ENCODE results near the gene KRTAP10-2. TPM values are rescaled to one million over a fixed set of nuclear protein-coding genes. Genes with fewer than 3 reads are reported as not detected.
"Not testable (repeated sequence)": the region's sequence is repeated elsewhere in the genome, so short reads cannot be mapped to it uniquely, and the experiment has no call there.

KRTAP10-2 gene
- total RNA-seq, 1 donor from 2014 or later, result not detected

DNA sequence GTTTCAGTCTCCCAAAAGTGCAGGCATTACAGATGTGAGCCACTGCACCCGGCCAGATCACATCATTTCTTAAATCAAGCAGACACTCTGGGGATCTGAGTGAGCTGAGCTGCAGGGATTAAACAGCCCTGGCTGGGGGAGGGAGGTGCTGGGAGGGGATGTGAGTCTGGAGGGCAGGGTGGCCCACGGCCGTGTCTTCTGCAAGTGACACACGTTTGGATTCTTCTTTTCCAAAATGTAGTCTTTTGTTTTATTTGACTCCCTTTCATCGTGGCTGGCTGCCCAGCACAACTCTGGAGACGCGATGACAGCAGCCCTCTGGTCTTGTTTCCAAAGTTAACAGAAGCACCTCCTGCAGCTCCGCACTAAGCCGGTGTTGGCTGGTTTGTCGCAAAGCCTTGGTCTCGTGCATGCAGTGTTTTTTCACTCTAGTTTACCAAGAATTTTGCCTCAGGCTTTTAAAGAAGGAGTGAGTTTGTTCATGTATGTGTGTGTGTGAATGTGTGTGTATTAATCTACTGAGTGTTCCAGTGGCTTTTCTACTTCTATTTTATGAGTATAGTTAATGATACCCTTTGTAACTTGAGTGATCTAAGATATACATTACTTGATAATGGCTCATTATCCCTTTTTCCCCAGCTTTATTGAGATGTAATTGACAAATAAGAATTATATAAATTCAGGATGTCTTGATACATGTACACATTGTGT lies 31.9 kb upstream of the KRTAP10-2 start:
- no peak for DNase-seq (ENCODE audit: low spot score)

DNA sequence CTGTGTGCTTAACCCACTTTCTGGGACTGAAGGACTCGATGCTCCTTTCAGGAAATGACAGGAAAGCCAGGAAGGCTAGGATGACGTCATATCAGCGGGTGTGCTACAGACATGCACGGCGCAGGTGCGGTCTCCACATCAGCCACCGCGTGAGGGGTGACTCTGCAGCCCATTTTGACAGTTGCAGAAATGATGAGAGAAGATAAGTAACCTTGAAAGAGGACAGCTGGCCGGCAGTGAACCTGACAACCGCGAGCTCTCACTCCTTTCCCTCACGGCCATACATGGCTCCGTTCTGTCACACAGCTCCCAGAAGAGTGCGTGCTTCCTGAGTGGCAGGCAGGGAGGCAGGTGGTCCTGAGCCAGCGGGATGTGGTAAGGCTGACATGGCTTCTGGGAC lies 30.8 kb upstream of the KRTAP10-2 start:
- no peak for DNase-seq (ENCODE audit: low spot score)

DNA sequence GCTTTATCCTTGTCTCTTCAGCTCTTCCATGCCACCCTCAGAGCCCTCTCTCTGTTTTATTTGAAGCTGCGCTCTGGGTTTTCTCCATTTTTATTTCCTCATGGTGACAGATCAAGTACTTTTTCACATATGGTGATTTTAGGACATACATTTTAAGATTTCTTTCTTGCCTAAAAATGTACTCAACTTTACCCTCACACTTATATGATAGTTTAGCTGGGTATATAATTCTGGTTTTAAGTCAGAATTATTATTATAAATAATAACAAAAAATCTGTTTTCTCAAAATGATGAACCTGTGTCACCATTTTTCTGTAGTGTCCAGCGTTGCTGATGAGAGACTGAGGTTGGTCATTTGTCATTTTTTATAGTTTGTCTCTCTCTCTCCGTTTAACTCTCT lies 29.9 kb upstream of the KRTAP10-2 start:
- no peak for DNase-seq (ENCODE audit: low spot score)

DNA sequence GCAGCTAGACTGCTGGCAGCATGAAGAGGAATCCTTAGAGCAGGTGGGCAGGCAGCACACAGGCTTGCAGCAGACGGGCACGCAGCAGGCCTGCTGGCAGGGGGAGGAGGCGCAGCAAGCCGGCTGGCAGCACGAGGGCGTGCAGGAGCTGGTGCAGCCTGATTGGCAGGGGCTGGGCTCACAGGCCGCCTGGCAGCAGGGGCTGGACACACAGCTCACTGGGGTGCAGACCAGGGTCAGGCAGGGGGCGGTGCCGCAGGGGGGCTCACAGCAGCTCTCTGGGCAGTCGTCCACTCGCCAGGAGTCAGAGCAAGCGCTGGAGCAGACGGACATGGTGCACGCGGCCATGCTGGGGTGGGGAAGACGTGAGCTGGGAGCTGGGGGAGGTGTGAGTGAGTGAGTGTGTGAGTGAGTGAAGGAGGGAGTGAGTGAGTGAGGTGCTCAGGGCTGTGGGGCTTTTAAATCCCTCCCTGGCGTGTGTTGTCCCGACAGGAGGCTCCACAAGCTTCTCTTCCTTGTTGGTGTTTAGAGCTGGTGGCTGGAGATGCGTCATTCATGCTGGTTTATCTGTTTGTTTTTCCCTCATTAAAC lies 29.0 kb upstream of the KRTAP10-2 start, which contains the start of gene KRTAP10-5:
Gene KRTAP10-5 (minus strand): TSS at position 374 of the 591 bp plus-strand sequence. CDS start 26 bp downstream, at position 348.
- DNase-seq (ENCODE audit: low spot score), result not testable (repeated sequence)

DNA sequence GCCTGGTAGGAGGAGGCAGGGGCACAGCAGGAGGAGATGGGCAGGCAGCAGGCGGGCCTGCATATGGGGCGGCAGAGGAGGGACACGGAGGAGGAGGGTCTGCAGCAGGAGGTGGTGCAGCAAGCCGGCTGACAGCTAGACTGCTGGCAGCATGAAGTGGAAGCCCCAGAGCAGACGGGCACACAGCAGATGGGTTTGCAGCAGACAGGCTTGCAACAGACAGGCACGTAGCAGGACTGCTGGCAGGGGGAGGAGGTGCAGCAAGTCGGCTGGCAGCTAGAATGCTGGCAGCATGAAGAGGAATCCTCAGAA lies 28.5 kb upstream of the KRTAP10-2 start:
- no peak for DNase-seq (ENCODE audit: low spot score)

DNA sequence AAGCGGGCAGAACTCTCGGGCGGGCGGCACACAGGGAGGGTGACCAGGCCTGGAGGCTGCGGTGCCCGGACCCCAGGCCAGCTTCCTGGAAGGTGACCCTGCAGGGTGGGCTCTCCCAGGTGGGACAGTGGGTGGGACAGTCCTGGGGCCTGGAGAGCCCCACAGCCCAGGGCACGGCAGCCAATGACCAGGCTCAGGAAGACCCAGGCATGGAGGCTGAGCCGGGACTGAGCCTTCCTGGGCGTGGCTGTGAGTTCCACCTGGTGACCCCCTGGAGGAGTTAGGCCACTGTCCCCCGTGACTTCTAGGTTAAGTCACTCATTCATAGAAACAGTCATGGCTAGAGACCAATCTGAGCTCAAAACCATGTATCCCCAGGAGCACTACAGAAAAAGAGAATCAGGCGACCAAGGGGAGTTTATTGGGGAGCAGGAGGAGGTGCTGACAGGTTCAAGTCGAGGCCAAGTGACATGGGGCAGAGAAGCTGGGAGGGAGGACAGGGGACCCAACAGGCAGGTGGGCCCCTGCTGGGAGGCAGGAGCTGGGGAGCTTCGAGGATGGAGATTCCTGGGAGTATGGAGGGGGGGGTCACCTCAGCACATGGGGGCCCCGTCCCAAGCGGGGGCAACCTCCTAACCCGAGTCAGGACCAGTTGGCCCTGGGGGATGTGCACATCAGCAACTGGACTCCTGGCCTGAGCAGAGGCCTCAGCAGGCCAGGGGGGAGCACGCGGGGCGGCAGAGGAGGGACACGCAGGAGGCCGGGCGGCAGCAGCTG lies 27.9 kb upstream of the KRTAP10-2 start:
- DNase-seq (ENCODE audit: low spot score), result peak; percentile 4

DNA sequence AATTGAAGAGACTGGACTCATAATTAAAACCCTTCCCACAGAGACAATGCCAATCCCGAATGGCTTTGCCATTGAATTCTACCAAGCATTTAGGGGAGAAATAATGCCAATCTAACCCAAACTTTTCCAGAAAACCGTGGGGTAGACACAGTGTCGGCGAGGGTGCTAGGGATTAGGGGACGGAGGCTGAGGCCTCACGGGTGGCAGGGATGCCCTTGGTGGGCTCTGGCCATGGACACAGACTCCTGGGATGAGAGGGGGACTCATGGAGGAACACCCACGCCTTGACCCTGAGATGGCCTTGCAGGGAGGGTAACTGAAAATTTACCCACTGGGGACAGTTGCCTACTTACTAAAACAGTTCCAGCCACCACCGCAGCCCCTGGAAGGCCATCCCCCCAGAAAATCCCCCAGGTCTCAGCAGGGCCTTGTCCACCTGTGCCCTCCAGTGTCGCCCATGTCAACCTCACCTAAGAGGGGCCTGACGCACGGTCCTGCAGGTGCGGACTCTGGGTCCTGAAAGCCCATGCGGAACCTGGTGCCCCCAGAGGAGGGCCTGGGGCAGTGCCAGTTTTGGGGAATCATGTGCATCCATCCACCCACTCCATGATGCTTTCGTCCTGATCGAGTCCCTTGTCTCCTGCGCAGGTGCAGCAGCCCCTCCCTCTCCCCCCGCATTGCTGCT lies 27.2 kb upstream of the KRTAP10-2 start:
- no peak for DNase-seq (ENCODE audit: low spot score)

DNA sequence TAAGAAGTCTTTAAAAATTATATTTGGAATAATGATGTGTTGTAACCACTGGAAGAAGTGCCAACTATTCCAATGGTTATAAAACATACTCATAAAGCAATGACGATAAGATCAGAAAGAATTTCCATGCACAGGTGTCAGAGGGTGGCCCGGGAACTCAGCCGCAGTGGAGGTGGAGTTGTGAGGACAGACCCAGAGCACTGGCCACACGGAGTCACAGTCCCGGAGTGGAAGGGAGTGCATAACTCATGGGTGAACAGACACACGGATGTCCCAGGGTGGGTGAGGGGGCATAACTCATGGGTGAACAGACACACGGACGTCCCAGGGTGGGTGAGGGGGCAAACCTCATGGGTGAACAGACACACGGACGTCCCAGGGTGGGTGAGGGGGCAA lies 24.7 kb upstream of the KRTAP10-2 start:
- DNase-seq (ENCODE audit: low spot score), result no peak

DNA sequence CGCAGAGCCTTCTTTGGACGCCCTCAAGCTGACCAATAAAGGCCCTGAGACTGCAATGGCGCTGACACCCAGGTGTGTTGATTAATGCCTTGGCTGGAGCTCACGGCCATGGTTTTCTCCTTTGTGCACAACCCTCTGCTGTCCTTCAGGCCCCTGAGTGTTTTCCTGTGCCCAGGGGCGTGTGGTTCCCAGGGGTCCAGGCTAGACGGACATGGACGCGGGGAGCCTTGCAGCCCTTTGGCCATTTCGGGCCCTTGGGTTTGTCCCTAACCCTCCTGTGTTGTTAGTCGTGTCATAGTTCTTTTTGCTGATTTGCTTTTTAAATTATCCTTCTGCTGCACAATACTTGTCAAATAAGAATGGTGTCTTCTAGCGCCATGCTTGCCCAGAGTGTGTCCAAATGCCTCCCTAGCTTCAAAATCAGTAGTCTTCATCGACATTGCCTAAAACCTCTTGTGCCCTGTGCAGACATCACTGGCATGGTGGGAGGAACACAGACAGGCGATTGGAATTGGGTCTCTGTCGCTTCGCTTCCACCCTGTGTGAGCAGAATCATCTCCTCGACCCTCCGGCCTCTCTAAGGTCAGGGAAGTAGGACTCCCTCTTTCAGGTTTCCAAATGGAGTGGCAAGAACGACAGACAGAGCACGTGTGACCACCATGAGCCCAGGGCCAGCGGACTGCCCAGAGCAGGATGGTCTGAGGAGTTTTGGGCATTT lies 24.2 kb upstream of the KRTAP10-2 start:
- no peak for DNase-seq (ENCODE audit: low spot score)

DNA sequence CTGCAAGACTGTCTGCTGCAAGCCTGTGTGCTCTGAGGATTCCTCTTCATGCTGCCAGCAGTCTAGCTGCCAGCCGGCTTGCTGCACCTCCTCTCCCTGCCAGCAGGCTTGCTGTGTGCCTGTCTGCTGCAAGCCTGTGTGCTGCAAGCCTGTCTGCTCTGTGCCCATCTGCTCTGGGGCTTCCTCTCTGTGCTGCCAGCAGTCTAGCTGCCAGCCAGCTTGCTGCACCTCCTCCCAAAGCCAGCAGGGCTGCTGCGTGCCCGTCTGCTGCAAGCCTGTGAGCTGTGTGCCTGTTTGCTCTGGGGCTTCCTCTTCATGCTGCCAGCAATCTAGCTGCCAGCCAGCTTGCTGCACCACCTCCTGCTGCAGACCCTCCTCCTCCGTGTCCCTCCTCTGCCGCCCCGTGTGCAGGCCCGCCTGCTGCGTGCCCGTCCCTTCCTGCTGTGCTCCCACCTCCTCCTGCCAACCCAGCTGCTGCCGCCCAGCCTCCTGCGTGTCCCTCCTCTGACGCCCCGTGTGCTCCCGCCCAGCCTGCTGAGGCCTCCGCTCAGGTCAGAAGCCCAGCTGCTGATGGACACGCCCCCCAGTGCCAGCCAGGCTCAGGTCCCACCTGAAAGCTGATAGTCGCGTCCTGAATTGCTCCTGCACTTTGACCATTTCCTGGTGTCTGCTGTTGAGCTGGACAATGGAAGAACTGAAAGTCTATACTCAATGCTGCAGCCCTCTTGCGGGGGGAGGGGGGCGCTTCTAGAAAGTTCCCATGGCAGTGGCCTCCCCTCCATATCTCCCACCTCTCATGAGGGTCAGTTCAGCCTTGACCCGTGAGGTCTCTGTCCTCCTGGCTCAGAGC lies 23.4 kb upstream of the KRTAP10-2 start:
- DNase-seq (ENCODE audit: low spot score), result peak; percentile 76

DNA sequence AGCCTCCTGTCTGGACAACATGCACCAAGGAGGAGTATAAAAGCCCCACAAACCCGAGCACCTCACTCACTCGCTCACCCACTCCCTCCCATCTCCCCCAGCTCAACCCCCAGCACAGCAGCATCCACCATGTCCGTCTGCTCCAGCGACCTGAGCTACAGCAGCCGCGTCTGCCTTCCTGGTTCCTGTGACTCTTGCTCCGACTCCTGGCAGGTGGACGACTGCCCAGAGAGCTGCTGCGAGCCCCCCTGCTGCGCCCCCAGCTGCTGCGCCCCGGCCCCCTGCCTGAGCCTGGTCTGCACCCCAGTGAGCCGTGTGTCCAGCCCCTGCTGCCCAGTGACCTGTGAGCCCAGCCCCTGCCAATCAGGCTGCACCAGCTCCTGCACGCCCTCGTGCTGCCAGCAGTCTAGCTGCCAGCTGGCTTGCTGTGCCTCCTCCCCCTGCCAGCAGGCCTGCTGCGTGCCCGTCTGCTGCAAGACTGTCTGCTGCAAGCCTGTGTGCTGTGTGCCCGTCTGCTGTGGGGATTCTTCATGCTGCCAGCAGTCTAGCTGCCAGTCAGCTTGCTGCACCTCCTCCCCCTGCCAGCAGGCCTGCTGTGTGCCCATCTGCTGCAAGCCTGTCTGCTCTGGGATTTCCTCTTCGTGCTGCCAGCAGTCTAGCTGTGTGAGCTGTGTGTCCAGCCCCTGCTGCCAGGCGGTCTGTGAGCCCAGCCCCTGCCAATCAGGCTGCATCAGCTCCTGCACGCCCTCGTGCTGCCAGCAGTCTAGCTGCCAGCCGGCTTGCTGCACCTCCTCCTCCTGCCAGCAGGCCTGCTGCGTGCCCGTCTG lies 22.5 kb upstream of the KRTAP10-2 start, which contains the start of gene KRTAP10-4:
Gene KRTAP10-4 (plus strand): TSS at position 100 of the 827 bp plus-strand sequence. CDS start 30 bp downstream, at position 130.
- peak; percentile 4 for DNase-seq (ENCODE audit: low spot score)

DNA sequence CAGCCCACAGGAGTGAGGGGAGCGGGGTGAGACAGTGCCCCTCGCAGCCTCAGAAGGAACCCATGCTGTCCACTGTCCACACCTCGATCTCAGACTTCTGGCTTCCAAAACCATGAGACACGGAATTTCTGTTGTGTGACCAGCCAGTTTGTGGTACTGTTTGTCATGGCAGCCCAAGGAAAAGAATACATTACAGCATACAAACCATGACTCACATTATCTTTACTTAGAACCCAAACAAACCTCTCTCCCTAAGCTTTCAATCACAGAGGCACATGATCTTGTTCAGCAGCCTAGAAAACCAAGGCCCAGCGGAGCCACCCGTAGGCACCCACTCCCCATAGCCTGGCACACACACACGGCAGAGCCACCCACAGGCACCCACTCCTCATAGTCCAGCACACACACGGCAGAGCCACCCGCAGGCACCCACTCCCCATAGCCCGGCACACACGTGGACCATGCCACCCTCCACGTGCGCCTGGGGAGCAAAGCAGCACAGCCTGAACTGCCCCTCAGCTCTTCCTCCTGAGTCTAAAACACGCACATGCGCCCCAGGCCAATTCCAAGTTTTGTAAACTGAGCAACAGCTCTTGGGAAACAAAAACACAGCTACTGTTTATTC lies 21.8 kb upstream of the KRTAP10-2 start:
- no peak for DNase-seq (ENCODE audit: low spot score)

DNA sequence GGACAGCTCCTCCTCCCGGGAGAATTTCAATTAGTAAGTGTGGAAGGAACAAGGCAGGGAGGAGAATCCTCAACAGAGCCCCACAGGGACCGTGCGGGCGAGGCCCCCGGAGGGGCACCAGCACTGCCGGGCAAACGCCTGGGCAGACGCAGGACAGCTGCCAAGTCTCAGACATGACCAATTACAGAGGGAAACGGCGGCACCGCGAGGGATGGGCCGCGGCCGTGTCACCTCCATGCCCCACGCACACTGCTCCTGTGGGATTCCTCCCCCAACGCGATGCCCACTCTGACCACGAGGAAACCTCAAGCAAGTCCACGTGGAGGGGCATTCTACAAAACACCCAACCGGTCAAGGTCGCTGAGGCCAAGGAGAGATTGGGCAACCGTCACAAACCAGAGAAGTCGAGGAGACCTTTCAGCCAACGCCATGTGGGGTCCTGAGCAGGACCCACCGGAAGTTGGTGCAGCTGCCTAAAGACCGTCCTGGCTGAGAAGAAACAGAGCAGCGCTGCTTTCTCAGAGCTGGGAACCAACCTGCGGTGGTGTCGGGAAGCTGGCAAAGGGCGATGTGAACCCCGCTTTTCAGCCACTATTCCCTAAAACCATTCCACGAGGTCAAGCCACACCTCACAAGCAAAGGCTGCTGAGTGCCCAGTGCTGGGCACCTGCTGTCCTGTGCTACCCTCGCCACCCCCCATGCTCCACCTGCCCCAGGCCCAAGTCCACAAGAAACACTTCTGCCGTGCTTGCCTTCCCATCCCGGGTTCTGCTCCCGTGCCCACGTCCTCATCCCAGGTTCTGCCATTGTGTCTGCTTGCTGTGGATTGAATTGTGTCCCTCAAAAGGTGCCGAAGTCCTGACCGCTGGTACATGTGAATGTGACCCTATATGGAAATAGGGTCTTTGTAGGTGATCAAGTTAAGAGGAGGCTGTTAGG lies 20.8 kb upstream of the KRTAP10-2 start:
- peak; percentile 9 for DNase-seq (ENCODE audit: low spot score)

DNA sequence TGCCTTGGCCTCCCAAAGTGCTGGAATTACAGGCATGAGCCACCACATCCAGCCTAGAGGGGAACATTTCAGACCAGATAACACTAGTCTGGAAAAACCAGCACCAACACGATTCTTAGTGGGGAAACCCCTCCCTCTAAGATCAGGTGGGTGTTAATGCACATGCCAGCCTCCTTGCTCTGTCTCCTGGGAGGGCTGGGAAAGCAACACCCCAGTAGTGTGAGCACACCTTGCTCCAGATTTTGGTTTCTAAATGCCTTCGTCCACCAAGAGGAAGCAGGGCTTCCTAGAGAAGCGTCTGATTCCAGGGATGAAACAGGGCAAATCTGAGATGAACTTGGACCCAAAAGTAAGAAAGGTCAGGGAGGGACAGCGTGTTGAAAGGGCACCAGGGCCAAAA lies 20.0 kb upstream of the KRTAP10-2 start:
- no peak for DNase-seq (ENCODE audit: low spot score)

DNA sequence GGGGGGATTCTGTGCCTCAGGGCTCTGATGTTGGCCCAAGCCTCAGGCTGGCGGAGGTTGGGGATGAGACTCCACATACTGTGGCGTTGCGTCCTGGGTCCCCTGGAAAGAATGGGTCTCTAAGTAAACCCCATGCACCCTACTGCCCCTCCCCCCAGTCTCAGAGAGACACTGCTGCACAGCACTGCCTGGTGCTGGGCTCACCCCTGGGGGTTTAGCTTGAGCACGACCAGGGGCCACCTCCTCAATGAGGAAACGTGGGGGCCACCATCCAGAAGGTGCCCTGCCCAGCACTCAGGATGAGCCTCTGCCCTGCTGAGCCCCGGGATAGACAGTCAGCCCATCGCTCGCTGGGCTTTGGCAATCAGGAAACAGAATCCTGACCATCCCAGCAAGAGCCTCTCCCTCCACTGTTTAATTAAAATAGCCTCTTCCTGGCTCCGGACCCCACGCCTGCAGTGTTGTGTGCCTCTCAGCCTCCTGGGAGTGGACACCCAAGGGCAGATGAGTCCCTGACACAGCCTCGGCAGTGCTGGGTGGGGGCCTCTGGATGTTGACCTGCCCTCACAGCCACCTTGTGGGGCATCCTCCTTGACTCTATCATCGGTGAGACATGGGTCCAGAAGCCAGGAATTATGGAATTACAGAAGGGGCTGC lies 18.7 kb upstream of the KRTAP10-2 start:
- no peak for DNase-seq (ENCODE audit: low spot score)

DNA sequence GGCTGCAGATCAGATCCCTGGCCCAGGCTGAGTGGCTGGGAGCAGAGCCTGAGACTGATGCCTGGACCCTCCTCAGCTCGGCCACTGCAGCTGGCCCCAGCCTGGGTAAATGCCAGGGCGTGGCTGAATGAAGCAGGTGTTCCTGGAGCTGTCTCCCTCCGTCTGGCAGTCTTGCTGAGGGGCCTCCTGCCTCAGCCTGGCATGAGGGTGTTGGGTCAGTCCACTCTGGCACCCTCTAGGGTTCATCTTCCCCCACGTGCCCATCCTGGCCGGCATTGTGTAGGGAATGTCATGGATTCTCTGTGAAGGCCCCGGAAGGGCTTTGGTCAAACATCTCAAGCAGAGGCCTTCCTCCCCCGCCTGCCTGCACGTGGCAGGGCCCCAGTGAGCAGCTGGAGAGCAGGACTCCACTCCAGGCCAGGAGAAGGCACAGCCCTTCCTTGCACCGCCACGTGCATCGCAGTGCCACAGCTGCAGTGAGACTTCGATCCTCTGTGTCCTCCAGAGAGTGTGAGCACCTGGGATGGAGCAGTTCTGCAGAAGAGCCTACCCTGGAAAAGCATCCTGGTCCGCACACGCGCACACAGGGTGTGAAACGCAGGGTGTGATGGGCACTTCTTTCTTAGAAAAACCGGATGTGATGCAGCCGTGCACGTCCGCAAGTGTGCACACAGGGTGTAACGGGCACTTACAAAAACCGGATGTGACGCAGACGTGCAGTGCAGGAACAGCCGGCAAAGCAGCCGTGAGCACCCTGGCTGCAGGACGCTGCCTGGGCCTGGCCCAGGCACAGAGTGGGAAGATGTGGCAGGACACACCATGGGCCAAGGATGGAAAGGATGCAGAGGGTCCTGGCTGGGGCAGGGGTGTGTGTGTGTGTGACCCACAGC lies 17.6 kb upstream of the KRTAP10-2 start:
- DNase-seq (ENCODE audit: low spot score), result no peak

DNA sequence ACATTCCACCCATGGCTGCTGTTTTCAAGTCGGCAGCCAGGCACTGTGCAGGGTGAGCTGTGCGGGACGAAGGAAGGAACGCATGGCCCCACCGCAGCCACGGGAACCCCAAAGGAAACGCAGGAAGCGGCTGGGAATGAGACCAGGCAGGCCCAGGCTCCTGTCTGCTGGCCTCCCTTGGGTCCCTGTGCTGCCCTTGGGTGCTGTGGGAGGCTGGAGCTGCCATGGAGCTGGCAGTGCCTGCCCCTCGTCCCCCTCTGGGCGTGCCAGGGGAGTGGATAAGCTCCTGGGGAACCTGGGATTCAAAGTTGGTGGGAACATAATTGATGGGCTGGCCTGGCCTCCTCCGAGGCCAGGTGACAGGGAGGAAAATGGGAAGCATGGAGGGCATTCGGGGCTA lies 17.0 kb upstream of the KRTAP10-2 start:
- DNase-seq (ENCODE audit: low spot score), result no peak

Measured in mucosa of gallbladder (tissue), 1 donor.